ENCODE results near the gene MAPKBP1. TPM values are rescaled to one million over a fixed set of nuclear protein-coding genes. Genes with fewer than 3 reads are reported as not detected.
A peak's percentile ranks its signal among the peaks of the same experiment; 100 is the strongest.

MAPKBP1 gene
- total RNA-seq, 1 donor from 2014 or later, result 14.4 TPM

DNA sequence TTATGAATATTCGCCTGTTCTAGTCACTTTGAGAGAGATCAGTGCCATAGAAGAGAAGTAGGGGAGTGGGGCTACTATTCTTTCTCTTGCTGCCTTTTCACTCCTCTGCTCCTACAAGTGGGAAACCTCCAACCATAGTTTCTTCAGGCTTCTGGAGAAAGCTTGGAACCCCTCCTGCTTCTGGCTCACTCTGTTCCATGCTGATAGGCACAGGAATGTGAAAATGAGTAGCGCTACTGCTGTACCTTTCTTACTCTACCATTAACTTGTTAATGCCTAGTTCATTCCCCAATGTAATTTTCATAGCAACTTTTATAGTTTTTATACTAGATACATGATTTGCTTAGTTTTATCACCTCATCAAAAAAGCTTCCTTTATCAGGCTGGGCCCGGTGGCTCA, 26.9 kb downstream of the MAPKBP1 start:
- intact Hi-C loops (cut with DNase I), result no loop called here
- ATAC-seq (no peak), DNase-seq (ENCODE audit: missing footprints) (no peak)

GRCh38 chr15:41801850-41802455, 27.7 kb downstream of the MAPKBP1 start:
- intact Hi-C loops (cut with DNase I), result no loop called here
- no peak for ATAC-seq
- DNase-seq (ENCODE audit: missing footprints), result no peak

GRCh38 chr15:41804361-41804760, 30.1 kb downstream of the MAPKBP1 start:
- DNase-seq (ENCODE audit: missing footprints), result no peak
- intact Hi-C loops (cut with DNase I), result no loop called here
- no peak for ATAC-seq

GRCh38 chr15:41804916-41805666, 30.8 kb downstream of the MAPKBP1 start:
- ATAC-seq, result no peak
- no peak for DNase-seq (ENCODE audit: missing footprints)
- intact Hi-C loops (cut with DNase I), result no loop called here

DNA sequence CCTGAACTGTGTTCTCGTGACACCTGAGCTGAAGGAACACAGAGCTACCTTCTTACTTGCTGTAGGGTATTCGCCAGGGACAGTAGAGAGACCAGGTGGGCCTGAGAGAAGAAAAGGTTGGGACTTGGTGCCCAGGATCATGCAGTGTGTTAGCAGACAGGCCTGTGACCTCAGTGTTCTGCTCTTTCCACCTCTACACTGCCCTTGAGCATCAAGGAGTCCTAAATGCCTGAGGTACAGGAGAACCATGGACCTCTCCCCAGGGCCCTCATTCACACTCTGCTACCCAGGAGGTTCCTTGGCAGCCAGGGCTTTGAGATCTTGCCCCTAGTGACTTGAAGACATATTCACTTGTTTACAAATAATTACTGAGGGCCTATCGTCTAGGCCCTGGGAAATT, 31.4 kb downstream of the MAPKBP1 start:
- no peak for DNase-seq (ENCODE audit: missing footprints)
- no peak for ATAC-seq
- intact Hi-C loops (cut with DNase I), result no loop called here

DNA sequence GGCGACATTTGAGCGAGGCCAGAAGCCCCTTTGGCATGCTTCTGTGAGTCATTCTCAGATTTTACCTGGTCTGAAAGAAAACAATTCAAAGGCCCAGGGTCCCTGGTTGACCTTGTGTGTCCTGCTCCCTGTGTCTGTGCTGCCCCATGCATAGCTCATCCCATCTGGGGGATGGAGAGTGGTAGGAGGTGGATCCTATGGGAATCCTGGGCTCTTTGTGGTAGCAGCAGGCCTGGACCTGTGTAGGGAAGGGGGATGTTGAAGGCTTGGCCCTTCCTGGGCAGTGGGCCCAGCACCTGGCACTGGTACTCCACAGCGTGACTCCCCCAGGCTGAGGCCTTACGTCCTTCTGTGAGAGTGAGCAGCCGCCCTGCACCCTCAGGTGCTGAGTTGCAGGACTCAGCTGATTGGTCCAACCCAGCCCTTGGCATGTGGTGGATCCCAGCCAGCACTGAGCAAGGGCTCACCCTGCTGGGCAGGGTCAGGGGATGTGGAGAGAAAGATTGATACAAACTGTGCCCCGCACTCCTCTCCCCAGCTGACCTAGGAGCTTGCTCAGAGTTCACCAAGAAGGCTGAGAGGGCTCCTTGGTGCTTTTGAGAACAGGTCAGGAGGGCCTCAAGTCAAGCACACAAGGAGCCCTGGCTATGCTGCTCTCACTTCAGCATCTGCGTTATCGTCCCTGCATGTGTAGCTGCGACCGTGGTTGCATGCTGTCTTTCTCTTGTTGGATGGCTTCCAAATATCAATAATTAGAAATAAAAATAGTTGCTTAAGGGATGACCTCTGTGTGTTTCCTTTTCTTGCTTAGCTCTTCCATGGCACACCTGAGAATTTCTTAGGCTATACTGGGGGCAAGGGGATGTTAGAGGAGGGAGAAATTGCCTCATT, 32.3 kb downstream of the MAPKBP1 start:
- ATAC-seq (peak; percentile 73), DNase-seq (ENCODE audit: missing footprints) (peak; percentile 64)
- intact Hi-C loops (cut with DNase I), result no loop called here

- no peak for DNase-seq (ENCODE audit: missing footprints)
- no peak for ATAC-seq
Measured at GRCh38 chr15:41809121-41809520, 34.8 kb downstream of the MAPKBP1 start.

GRCh38 chr15:41809526-41810220, 35.4 kb downstream of the MAPKBP1 start:
- ATAC-seq (no peak), DNase-seq (ENCODE audit: missing footprints) (no peak)

More at GRCh38 chr15:41809121-41809520, 34.8 kb downstream of the MAPKBP1 start:
- intact Hi-C loops (cut with DNase I), result no loop called here

DNA sequence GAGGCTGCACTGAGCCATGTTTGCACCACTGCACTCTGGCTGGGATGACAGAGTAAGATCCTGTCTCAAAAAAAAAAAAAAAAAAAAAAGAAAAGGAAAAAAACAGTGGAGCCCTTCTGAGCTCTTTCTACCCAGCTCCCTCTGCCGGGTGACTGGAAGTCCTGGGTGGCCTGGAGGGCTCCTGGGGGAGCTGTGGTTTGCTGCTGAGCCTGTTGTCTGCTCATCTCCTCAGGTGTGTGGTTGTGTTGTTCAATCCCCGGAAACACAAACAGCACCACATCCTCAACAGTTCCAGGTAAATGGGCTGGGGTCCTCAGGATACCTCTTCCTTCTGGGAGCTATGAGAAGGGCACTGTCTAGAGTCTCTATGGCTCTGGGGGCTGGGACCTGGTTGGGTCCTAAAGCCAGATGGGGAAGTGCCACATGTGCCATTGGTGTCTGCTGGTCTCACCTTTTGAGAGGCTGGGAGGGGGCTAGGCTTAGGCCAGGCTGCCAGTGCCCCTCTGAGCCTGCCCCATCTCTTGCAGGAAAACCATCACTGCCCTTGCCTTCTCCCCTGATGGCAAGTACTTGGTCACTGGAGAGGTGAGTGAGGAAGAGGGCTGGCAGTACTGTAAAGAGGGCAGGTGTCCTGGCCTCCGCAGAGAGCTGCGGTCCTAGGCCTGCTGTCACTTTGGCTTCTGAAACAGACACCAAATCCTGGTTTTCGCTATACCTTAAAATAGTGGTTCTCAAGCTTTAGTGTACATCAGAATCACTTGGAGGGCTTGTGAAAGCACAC, 36.6 kb downstream of the MAPKBP1 start:
- DNase-seq (ENCODE audit: missing footprints), result peak; percentile 30
- ATAC-seq, result no peak
- intact Hi-C loops (cut with DNase I), result loop anchor here (1.0 to 5.0 kb wide), 3 partner anchors 39 to 254 kb away; partner anchors contain the start of gene TYRO3

More at GRCh38 chr15:41809526-41810220, 35.4 kb downstream of the MAPKBP1 start:
- intact Hi-C loops (cut with DNase I), result loop anchor here (5.0 kb wide), 2 partner anchors 207 to 252 kb away; partner anchors contain the start of gene TYRO3

DNA sequence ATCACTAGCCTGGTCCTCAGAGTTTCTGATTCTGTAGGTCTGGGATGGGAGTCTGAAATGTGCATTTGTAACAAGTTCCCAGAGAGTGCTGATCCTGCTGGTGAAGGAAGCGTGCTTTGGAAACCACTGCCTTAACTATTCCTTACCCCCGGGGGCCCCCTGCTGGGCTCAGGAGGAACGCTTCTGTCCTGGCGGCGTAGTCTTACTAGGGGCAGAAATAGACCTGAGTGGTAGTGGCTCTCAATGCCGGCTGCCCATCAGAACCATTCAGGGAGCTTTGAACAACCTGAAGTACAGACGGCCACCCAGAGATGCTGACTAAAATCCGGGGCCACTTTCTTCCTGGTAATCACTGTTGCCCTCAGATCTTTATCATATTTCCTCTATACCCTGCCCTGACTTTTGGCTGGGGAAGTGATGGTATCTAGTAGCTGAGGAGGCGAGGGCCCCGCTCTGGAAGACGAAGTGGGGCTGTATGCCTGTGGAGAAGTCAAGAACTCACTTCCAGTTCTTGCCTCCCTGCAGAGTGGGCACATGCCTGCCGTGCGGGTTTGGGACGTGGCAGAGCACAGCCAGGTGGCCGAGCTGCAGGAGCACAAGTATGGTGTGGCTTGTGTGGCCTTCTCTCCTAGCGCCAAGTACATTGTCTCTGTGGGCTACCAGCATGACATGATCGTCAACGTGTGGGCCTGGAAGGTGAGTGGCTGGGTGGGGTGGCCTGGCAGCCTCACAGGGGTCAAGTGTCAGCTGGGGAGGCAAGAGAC, 37.3 kb downstream of the MAPKBP1 start:
- DNase-seq (ENCODE audit: missing footprints) (peak; percentile 88), ATAC-seq (peak; percentile 91)
- intact Hi-C loops (cut with DNase I), result loop anchor here (1.0 to 5.0 kb wide), 3 partner anchors 39 to 254 kb away; partner anchors contain the start of gene TYRO3

DNA sequence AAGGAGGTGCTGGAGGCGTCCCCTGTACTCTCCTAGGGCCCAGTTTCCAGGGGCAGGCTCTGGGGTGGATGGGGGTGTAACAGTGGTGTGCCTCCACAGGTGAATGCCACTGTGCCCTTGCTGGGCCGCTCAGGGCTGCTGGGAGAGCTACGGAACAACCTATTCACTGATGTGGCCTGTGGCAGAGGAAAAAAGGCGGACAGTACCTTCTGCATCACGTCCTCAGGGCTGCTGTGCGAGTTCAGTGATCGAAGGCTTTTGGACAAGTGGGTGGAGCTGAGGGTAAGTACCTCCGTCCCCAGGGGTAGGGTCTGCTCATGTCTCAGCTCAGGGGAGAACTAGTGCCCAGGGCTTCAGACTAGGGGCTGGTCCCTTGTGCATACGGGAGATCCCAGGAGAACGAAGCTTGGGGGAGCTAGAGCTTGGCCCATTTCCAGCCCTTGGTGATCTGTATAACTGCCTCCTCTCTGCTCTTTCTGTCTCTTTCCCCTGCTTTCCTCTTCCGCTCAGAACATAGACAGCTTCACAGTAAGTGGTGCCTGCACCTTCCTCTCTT, 38.6 kb downstream of the MAPKBP1 start:
- ATAC-seq (no peak), DNase-seq (ENCODE audit: missing footprints) (peak; percentile 9)
- intact Hi-C loops (cut with DNase I), result loop anchor here (5.0 kb wide), 2 partner anchors 211 to 256 kb away; partner anchors contain the start of gene TYRO3

DNA sequence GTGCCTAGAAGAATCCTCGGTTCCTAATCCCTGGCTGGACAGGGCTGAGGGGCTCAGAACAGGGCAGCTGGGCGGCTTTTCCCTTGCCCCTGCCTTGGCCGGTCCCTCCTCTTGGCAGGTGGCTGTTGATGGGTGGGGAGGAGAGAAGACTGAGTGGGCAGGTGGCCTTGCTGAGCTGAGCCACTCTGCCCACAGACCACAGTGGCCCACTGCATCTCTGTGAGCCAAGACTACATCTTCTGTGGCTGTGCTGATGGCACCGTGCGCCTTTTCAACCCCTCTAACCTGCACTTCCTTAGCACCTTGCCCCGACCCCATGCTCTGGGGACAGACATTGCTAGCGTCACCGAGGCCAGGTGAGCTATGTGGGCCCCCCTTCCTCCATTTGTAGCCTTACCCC, 39.1 kb downstream of the MAPKBP1 start:
- intact Hi-C loops (cut with DNase I), result loop anchor here (5.0 kb wide), 2 partner anchors 211 to 256 kb away; partner anchors contain the start of gene TYRO3
- ATAC-seq, result no peak
- DNase-seq (ENCODE audit: missing footprints), result peak; percentile 35

DNA sequence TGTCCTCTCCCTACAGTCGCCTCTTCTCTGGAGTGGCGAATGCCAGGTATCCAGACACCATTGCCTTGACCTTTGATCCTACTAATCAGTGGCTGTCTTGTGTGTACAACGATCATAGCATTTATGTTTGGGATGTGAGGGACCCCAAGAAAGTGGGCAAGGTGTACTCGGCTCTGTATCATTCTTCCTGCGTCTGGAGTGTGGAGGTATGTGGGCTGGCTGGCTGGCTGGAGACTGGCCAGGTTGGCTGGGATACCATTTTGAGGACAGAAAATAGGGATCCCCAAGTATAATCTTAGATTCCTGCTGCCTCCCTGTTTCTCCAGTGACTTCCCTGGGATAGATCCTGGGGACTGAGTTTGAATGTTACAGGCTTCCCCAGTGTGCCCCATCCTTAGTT, 40.2 kb downstream of the MAPKBP1 start:
- intact Hi-C loops (cut with DNase I), result loop anchor here (5.0 kb wide), 2 partner anchors 212 to 257 kb away; partner anchors contain the start of gene TYRO3
- DNase-seq (ENCODE audit: missing footprints) (peak; percentile 30), ATAC-seq (no peak)

DNA sequence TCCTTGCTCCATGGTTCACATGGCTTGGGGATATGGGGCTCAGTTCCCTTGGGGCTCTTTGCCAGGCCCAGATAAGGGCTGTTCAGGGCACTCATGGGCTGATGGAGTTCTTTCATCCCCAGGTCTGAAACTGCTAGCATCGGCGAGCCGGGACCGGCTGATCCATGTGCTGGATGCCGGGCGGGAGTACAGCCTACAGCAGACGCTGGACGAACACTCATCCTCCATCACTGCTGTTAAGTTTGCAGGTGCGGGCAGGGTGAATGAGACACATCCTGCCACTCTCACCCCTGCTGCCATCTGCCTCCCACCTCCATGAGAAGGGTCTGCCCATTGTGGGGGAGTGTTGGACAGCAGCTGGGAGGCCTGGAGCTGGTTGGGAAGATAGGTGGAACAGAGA, 42.5 kb downstream of the MAPKBP1 start:
- intact Hi-C loops (cut with DNase I), result no loop called here
- DNase-seq (ENCODE audit: missing footprints) (peak; percentile 34), ATAC-seq (no peak)

DNA sequence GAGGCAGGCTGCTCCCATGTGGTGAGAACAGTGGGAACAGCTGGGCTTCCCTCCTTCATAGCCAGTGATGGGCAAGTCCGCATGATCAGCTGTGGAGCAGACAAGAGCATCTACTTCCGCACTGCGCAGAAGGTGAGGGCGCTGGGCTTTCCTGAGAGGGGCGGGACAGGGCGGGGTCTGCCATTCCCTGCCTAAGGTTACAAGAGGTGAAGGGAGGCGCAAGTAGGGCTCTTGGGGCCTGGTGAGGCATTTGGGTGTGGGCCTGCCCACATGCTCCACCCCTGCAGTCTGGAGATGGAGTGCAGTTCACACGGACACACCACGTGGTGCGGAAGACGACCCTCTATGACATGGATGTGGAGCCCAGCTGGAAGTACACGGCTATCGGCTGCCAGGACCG, 43.0 kb downstream of the MAPKBP1 start:
- peak; percentile 32 for DNase-seq (ENCODE audit: missing footprints)
- no peak for ATAC-seq
- intact Hi-C loops (cut with DNase I), result no loop called here

DNA sequence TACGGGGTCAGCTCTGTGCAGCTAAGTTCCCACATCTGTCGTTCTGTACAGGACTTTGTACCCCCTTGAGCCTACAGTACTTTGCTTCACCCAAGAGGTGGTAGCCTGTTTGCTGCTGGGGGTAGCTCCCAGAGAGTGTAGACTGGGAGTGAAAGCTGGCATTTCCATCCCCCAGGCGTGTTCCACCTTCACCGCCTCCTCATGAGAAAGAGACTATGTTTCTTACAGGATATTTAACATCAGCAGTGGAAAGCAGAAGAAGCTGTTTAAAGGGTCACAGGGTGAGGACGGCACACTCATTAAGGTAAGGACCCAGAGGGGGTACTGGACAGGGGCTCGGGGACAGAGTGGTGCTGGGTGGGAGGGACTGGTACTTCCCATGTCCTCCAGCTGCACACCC, 43.5 kb downstream of the MAPKBP1 start:
- no peak for ATAC-seq

More for the DNA sequence above, 43.5 kb downstream of the MAPKBP1 start:
- no peak for DNase-seq (ENCODE audit: missing footprints)
- intact Hi-C loops (cut with DNase I), result no loop called here
